Limb (tissue), 2 donors: ENCODE data around the gene NWD2.

Experiments used
- DNase-seq, 2 donors: peaks; one replicate each; pipeline ENCODE4 v3.0.0-alpha.2; 2016; ENCODE audit errors: extremely low spot score in 2 of 2

NWD2 gene

GRCh38 chr4:37304612-37305011 lies 60.1 kb downstream of the NWD2 start:
- DNase-seq = no peak

GRCh38 chr4:37305984-37306383 lies 61.4 kb downstream of the NWD2 start:
- no peak for DNase-seq

GRCh38 chr4:37317104-37317643 lies 72.6 kb downstream of the NWD2 start:
- DNase-seq = no peak

- no peak for DNase-seq
Measured at GRCh38 chr4:37320513-37321235, 76.1 kb downstream of the NWD2 start.

GRCh38 chr4:37322122-37322521 lies 77.6 kb downstream of the NWD2 start:
- no peak for DNase-seq

- no peak for DNase-seq
Measured at GRCh38 chr4:37324546-37324945, 80.0 kb downstream of the NWD2 start.

GRCh38 chr4:37326852-37327251 lies 82.3 kb downstream of the NWD2 start:
- DNase-seq = no peak

- no peak for DNase-seq
Measured at GRCh38 chr4:37338972-37339371, 94.4 kb downstream of the NWD2 start.

- no peak for DNase-seq
Measured at GRCh38 chr4:37358748-37359147, 114.2 kb downstream of the NWD2 start.

GRCh38 chr4:37359261-37359660 lies 114.7 kb downstream of the NWD2 start:
- DNase-seq = no peak

GRCh38 chr4:37365888-37366287 lies 121.3 kb downstream of the NWD2 start:
- no peak for DNase-seq

GRCh38 chr4:37367901-37368300 lies 123.4 kb downstream of the NWD2 start:
- DNase-seq = no peak

- DNase-seq = no peak
Measured at GRCh38 chr4:37370052-37370451, 125.5 kb downstream of the NWD2 start.

- DNase-seq = no peak
Measured at GRCh38 chr4:37381040-37381668, 136.6 kb downstream of the NWD2 start.

- peak in 1 of 2 donors; percentile 21 for DNase-seq
Measured at GRCh38 chr4:37383579-37384229, 139.2 kb downstream of the NWD2 start.

- DNase-seq = no peak
Measured at GRCh38 chr4:37385424-37385823, 140.9 kb downstream of the NWD2 start.

- no peak for DNase-seq
Measured at GRCh38 chr4:37388681-37389365, 144.3 kb downstream of the NWD2 start.

- DNase-seq = no peak
Measured at GRCh38 chr4:37389366-37389765, 144.8 kb downstream of the NWD2 start.

GRCh38 chr4:37389967-37390580 lies 145.5 kb downstream of the NWD2 start:
- peak in 1 of 2 donors; percentile 71 for DNase-seq

GRCh38 chr4:37392521-37393255 lies 148.1 kb downstream of the NWD2 start:
- DNase-seq = peak; percentile 11 to 52

- DNase-seq = no peak
Measured at GRCh38 chr4:37393321-37393720, 148.8 kb downstream of the NWD2 start.
